Neuronal stem cell (in vitro differentiated cells): ENCODE results near the gene DENR.
A peak's percentile ranks its signal among the peaks of the same experiment; 100 is the strongest.
"Not testable (repeated sequence)": the region's sequence is repeated elsewhere in the genome, so short reads cannot be mapped to it uniquely, and the experiment has no call there.

Experiments
- DNase-seq: peaks from one replicate; pipeline ENCODE4 v3.0.0-alpha.2; 2013; ENCODE audit warnings: low spot score
- H2AFZ ChIP-seq: one replicate; pipeline ENCODE4 v1.6.1; 2013; ENCODE audit warnings: mild to moderate bottlenecking, low read length, inconsistent platforms
- H2AK5ac ChIP-seq: 2 replicates; pipeline ENCODE4 v1.6.1; 2013; ENCODE audit warnings: low read depth, mild to moderate bottlenecking, inconsistent platforms, low read length, moderate library complexity, mixed read lengths
- H2BK120ac ChIP-seq: 2 replicates; pipeline ENCODE4 v1.6.1; 2013; ENCODE audit warnings: low read depth, mild to moderate bottlenecking, inconsistent platforms, low read length, moderate library complexity, mixed read lengths
- H2BK12ac ChIP-seq: one replicate; pipeline ENCODE4 v1.6.1; 2013; ENCODE audit warnings: low read length, inconsistent platforms
- H2BK15ac ChIP-seq: 2 replicates; pipeline ENCODE4 v1.6.1; 2013; ENCODE audit warnings: mild to moderate bottlenecking, low read length, inconsistent platforms, mixed read lengths
- H2BK5ac ChIP-seq: one replicate; pipeline ENCODE4 v1.6.1; 2013; ENCODE audit warnings: inconsistent platforms, mild to moderate bottlenecking, low read length, moderate library complexity
- H3K14ac ChIP-seq: one replicate; pipeline ENCODE4 v1.6.1; 2013; ENCODE audit warnings: low read length, inconsistent platforms
- H3K18ac ChIP-seq: 2 replicates; pipeline ENCODE4 v1.6.1; 2013; ENCODE audit warnings: low read length, inconsistent platforms
- H3K23ac ChIP-seq: 2 replicates; pipeline ENCODE4 v1.6.1; 2013; ENCODE audit warnings: low read depth, mild to moderate bottlenecking, mixed read lengths, low read length, inconsistent platforms; ENCODE audit not compliant: poor library complexity
- H3K27ac ChIP-seq: replicated peaks from 3 replicates; pipeline ENCODE4 v1.5.1; 2013; ENCODE audit warnings: low read length, inconsistent platforms
- H3K27me3 ChIP-seq, 3 experiments: 2 replicates each; pipeline ENCODE4 v1.6.1; 2013; ENCODE audit warnings: low read length in 3 of 3, mild to moderate bottlenecking in 2 of 3, inconsistent platforms in 1 of 3, low read depth in 1 of 3, mixed read lengths in 1 of 3, moderate library complexity in 1 of 3; ENCODE audit not compliant: control insufficient read depth in 3 of 3, insufficient read depth in 3 of 3
- H3K36me3 ChIP-seq, 2 donors: replicated peaks in 1 of 2; 2 replicates each; pipeline ENCODE4 v1.6.1; 2013; ENCODE audit warnings: low read length in 2 of 2; ENCODE audit not compliant: control insufficient read depth in 2 of 2, insufficient read depth in 2 of 2
- H3K4ac ChIP-seq: 2 replicates; pipeline ENCODE4 v1.6.1; 2013; ENCODE audit warnings: inconsistent platforms, mild to moderate bottlenecking, low read length, moderate library complexity
- H3K4me1 ChIP-seq, 2 donors: 1 replicate in 1 of 2; 2 replicates in 1 of 2; pipeline ENCODE4 v1.6.1; 2013; ENCODE audit warnings: low read length in 2 of 2, low read depth in 1 of 2; ENCODE audit not compliant: control insufficient read depth in 2 of 2, insufficient read depth in 1 of 2
- H3K4me2 ChIP-seq: one replicate; pipeline ENCODE4 v1.6.1; 2013; ENCODE audit warnings: mild to moderate bottlenecking, low read length, inconsistent platforms; ENCODE audit not compliant: insufficient read depth, poor library complexity, severe bottlenecking
- H3K4me3 ChIP-seq, 2 donors: 2 replicates each; pipeline ENCODE4 v1.5.1; 2013; ENCODE audit warnings: low read length in 2 of 2, mild to moderate bottlenecking in 2 of 2, inconsistent platforms in 1 of 2, moderate library complexity in 1 of 2
- H3K79me1 ChIP-seq: one replicate; pipeline ENCODE4 v1.6.1; 2013; ENCODE audit warnings: low read depth, mild to moderate bottlenecking, inconsistent platforms, low read length, moderate library complexity
- H3K9ac ChIP-seq: one replicate; pipeline ENCODE4 v1.6.1; 2013; ENCODE audit warnings: mild to moderate bottlenecking, low read depth, low read length, inconsistent platforms; ENCODE audit not compliant: poor library complexity
- H3K9me3 ChIP-seq, 2 donors: replicated peaks in 1 of 2; 2 replicates each; pipeline versions ENCODE3 to v1.6.1; 2013; ENCODE audit warnings: low read length in 2 of 2, mild to moderate bottlenecking in 2 of 2, inconsistent platforms in 1 of 2, low read depth in 1 of 2, mixed read lengths in 1 of 2, moderate library complexity in 1 of 2; ENCODE audit not compliant: control insufficient read depth in 2 of 2, insufficient read depth in 1 of 2
- H4K8ac ChIP-seq: one replicate; pipeline ENCODE4 v1.6.1; 2013; ENCODE audit warnings: low read depth, mild to moderate bottlenecking, inconsistent platforms, low read length, moderate library complexity
- H4K91ac ChIP-seq: one replicate; pipeline ENCODE4 v1.6.1; 2013; ENCODE audit warnings: low read length, low read depth, mild to moderate bottlenecking, inconsistent platforms; ENCODE audit not compliant: poor library complexity
- WGBS, 2 donors: extraction: QIAGEN DNeasy Blood & Tissue Kit; methylation state at CpG; one replicate each; pipeline ENCODE4 v1.1.7; 2013; ENCODE audit warnings: missing lambda C conversion rate in 2 of 2, mixed read lengths in 1 of 2; ENCODE audit not compliant: insufficient read length in 2 of 2, insufficient replicate concordance in 1 of 2; ENCODE audit errors: extremely low coverage in 2 of 2; 5-methylcytosine and 5-hydroxymethylcytosine counted together

DENR gene

GRCh38 chr12:122749569-122750332, 2.9 kb upstream of the DENR start:
- Histone ChIP-seq H3K4me3 (no peak overlapping the region), H3K4me2 (no peak overlapping the region), H4K8ac (no peak overlapping the region), H2BK5ac (no peak overlapping the region), H2BK12ac (no peak overlapping the region), H3K36me3 (peaks cover 6 to 12% of the 10 kb centered on the region in 2 donors), H3K79me1 (peaks cover 5% of the 10 kb centered on the region), H3K27ac (no peak overlapping the region), H2AK5ac (no peak overlapping the region), H3K9me3 (no peaks in the 10 kb centered on the region), H3K4ac (no peak overlapping the region), H4K91ac (no peak overlapping the region), H2BK15ac (no peak overlapping the region), H3K9ac (no peak overlapping the region), H2BK120ac (no peak overlapping the region), H3K4me1 (peaks cover 7 to 12% of the 10 kb centered on the region in 2 donors), H3K27me3 (no peaks in the 10 kb centered on the region), H2AFZ (peak overlapping the region; percentile 79), H3K18ac (no peak overlapping the region), H3K23ac (no peak overlapping the region), H3K14ac (no peak overlapping the region)
- no peak for DNase-seq
- WGBS, 2 donors: no CpG with 5 or more reads among the region's 6 CpGs

- not testable (repeated sequence) for DNase-seq
Measured at GRCh38 chr12:122750781-122751515, 1.7 kb upstream of the DENR start.

GRCh38 chr12:122753319-122753650, 661 bp downstream of the DENR start:
- Histone ChIP-seq H3K4me2 (peak overlapping the region; percentile 74), H3K9me3 (no peaks in the 10 kb centered on the region), H2BK12ac (no peak overlapping the region), H2BK5ac (peak overlapping the region; percentile 72), H3K4me3 (peak overlapping the region; percentile 84), H3K18ac (peak overlapping the region; percentile 96), H2BK15ac (no peak overlapping the region), H3K27ac (no peak overlapping the region), H3K27me3 (no peaks in the 10 kb centered on the region), H2BK120ac (no peak overlapping the region), H3K36me3 (peaks cover 16 to 46% of the 10 kb centered on the region in 2 donors), H4K8ac (no peak overlapping the region), H4K91ac (no peak overlapping the region), H3K4ac (no peak overlapping the region), H2AFZ (peak overlapping the region; percentile 92), H3K14ac (no peak overlapping the region), H3K4me1 (peaks cover 7 to 12% of the 10 kb centered on the region in 2 donors), H3K79me1 (peaks cover 5% of the 10 kb centered on the region), H3K9ac (peak overlapping the region; percentile 92), H3K23ac (no peak overlapping the region), H2AK5ac (no peak overlapping the region)
- WGBS, 2 donors: no CpG with 5 or more reads among the region's 5 CpGs
- no peak for DNase-seq

More at GRCh38 chr12:122750781-122751515, 1.7 kb upstream of the DENR start:
- H4K8ac ChIP-seq, H3K23ac ChIP-seq, H3K27me3 ChIP-seq, H2BK120ac ChIP-seq, H3K9me3 ChIP-seq, H3K18ac ChIP-seq, H4K91ac ChIP-seq, H3K9ac ChIP-seq, H3K4me3 ChIP-seq, H3K79me1 ChIP-seq, H2BK12ac ChIP-seq, H3K4ac ChIP-seq, H2AK5ac ChIP-seq, H3K4me2 ChIP-seq, H2BK5ac ChIP-seq, H3K14ac ChIP-seq, H2BK15ac ChIP-seq: not testable (repeated sequence)
- Histone ChIP-seq H3K36me3 (peaks cover 8 to 23% of the 10 kb centered on the region in 2 donors), H2AFZ (peak overlapping the region; percentile 82), H3K27ac (peak overlapping the region; percentile 57), H3K4me1 (peaks cover 7 to 12% of the 10 kb centered on the region in 2 donors)
- WGBS, 2 donors: no CpG with 5 or more reads among the region's 17 CpGs

GRCh38 chr12:122754790-122755189, 2.2 kb downstream of the DENR start:
- H3K4ac ChIP-seq: no peak overlapping the region
- H2AK5ac ChIP-seq: no peak overlapping the region
- no peak overlapping the region for H2AFZ ChIP-seq
- H2BK5ac ChIP-seq: no peak overlapping the region
- H3K18ac ChIP-seq: no peak overlapping the region
- H3K4me3 ChIP-seq: no peak overlapping the region
- H3K23ac ChIP-seq: no peak overlapping the region
- H3K14ac ChIP-seq: no peak overlapping the region
- WGBS, 2 donors: no CpG with 5 or more reads among the region's 1 CpG
- H3K27me3 ChIP-seq: no peaks in the 10 kb centered on the region
- H4K91ac ChIP-seq: no peak overlapping the region
- H3K9ac ChIP-seq: no peak overlapping the region
- no peak overlapping the region for H2BK15ac ChIP-seq
- no peak overlapping the region for H3K27ac ChIP-seq
- peaks cover 7 to 12% of the 10 kb centered on the region in 2 donors for H3K4me1 ChIP-seq
- H2BK120ac ChIP-seq: no peak overlapping the region
- peaks cover 5% of the 10 kb centered on the region for H3K79me1 ChIP-seq
- no peak overlapping the region for H4K8ac ChIP-seq
- DNase-seq: no peak
- H3K9me3 ChIP-seq: no peaks in the 10 kb centered on the region
- H2BK12ac ChIP-seq: no peak overlapping the region
- H3K4me2 ChIP-seq: no peak overlapping the region
- peaks cover 19 to 61% of the 10 kb centered on the region in 2 donors for H3K36me3 ChIP-seq
